ENCODE data around the gene WDR86. TPM values are rescaled to one million over a fixed set of nuclear protein-coding genes. Genes with fewer than 3 reads are reported as not detected.

WDR86 gene
- total and polyA plus RNA-seq, 2 experiments from 2014 or later: 9.1 to 59.1 TPM

- H3K4me2 ChIP-seq: no peak overlapping the region
- TF ChIP-seq ZNF462 (CRISPR knock-in tag; IDR thresholded peaks at IDR 0.05) (no peak), EZH2 (IDR thresholded peaks at IDR 0.05; ENCODE audit: low read depth, unreplicated experiment) (no peak), STAT1 (IDR thresholded peaks at IDR 0.05; ENCODE audit: unreplicated experiment) (no peak), ETS1 (IDR thresholded peaks at IDR 0.05) (no peak), JUNB (IDR thresholded peaks at IDR 0.05; ENCODE audit: unreplicated experiment) (no peak), NANOG (IDR thresholded peaks at IDR 0.05; ENCODE audit: borderline replicate concordance) (no peak), EZH2phosphoT487 (IDR thresholded peaks at IDR 0.05; ENCODE audit: unreplicated experiment) (no peak), POLR2AphosphoS5 (IDR thresholded peaks at IDR 0.05; ENCODE audit: low read depth) (no peak), REST (IDR thresholded peaks at IDR 0.05; ENCODE audit: unreplicated experiment) (no peak), ZNF331 (CRISPR knock-in tag; IDR thresholded peaks at IDR 0.05; ENCODE audit: low read depth) (no peak), CREB1 (CRISPR knock-in tag; IDR thresholded peaks at IDR 0.05; ENCODE audit: low read depth) (no peak)
- TF ChIP-seq, protein P1, sequence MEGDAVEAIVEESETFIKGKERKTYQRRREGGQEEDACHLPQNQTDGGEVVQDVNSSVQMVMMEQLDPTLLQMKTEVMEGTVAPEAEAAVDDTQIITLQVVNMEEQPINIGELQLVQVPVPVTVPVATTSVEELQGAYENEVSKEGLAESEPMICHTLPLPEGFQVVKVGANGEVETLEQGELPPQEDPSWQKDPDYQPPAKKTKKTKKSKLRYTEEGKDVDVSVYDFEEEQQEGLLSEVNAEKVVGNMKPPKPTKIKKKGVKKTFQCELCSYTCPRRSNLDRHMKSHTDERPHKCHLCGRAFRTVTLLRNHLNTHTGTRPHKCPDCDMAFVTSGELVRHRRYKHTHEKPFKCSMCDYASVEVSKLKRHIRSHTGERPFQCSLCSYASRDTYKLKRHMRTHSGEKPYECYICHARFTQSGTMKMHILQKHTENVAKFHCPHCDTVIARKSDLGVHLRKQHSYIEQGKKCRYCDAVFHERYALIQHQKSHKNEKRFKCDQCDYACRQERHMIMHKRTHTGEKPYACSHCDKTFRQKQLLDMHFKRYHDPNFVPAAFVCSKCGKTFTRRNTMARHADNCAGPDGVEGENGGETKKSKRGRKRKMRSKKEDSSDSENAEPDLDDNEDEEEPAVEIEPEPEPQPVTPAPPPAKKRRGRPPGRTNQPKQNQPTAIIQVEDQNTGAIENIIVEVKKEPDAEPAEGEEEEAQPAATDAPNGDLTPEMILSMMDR (conservative IDR thresholded peaks at IDR 0.05; ENCODE audit: low read depth in 2 of 2): no peak
- H3K27me3 ChIP-seq (ENCODE audit: insufficient read depth): peaks cover 57% of the 10 kb centered on the region
- DNase-seq (ENCODE audit: low spot score): peak; percentile 0
- peaks cover 34% of the 10 kb centered on the region for H3K4me1 ChIP-seq (ENCODE audit: insufficient read depth)
- H3K27ac ChIP-seq (ENCODE audit: low read depth): no peak overlapping the region
- peaks cover 4% of the 10 kb centered on the region; the same call in 1 of the 3 replicates for H3K9me3 Mint-ChIP-seq
- no peaks in the 10 kb centered on the region for H3K9me2 ChIP-seq (ENCODE audit: insufficient read depth)
- no peak overlapping the region for H3K4me3 Mint-ChIP-seq
- H3K36me3 ChIP-seq (ENCODE audit: insufficient read depth): no peaks in the 10 kb centered on the region
- H2AFZ ChIP-seq: no peak overlapping the region
- H4K20me1 ChIP-seq (replicated peaks; ENCODE audit: insufficient read depth): peaks cover 3% of the 10 kb centered on the region
- no peak overlapping the region for H3K27ac Mint-ChIP-seq
- H3K36me3 Mint-ChIP-seq (ENCODE audit: low read depth): peaks cover 3% of the 10 kb centered on the region; the same call in 1 of the 3 replicates
- H3F3A ChIP-seq (replicated peaks; ENCODE audit: low read depth): peaks cover 4% of the 10 kb centered on the region; the same call in 1 of the 2 replicates
- no peak overlapping the region for H3K4me3 ChIP-seq
- H3K4me1 Mint-ChIP-seq: peaks cover 40% of the 10 kb centered on the region
- ATAC-seq: no peak
- H3K27me3 Mint-ChIP-seq (ENCODE audit: insufficient read depth, low read depth, poor library complexity): peaks cover 43% of the 10 kb centered on the region
- H3K79me2 ChIP-seq (replicated peaks; ENCODE audit: insufficient read depth): no peaks in the 10 kb centered on the region; the same call in 1 of the 2 replicates
Measured at GRCh38 chr7:151413241-151413640, 3.4 kb upstream of the WDR86 start.

All from GM23338 (cell line).